Spleen (tissue), 7 donors: Measurements from ENCODE around the gene IGSF9.

Source experiments
- POLR2A ChIP-seq, 3 donors: fragments of 450-650 bp; IDR thresholded peaks; one replicate each; pipeline ENCODE4 v1.5.1; 2017; ENCODE audit warnings: antibody characterized with exemption in 3 of 3, mild to moderate bottlenecking in 1 of 3
- TF ChIP-seq, protein P1 (sequence below), 11 experiments: fragments of 200-600 bp in 7 of 11; fragments of 450-650 bp in 4 of 11; sonication (generic) in 4 of 11; IDR thresholded peaks in 8 of 11; conservative IDR thresholded peaks in 3 of 11; 1 replicate in 7 of 11; 2 replicates in 4 of 11; pipeline versions ENCODE4 v1.4.0 to v1.8.0; 2016 to 2021; ENCODE audit warnings: antibody characterized with exemption in 11 of 11, inconsistent platforms in 4 of 11, mild to moderate bottlenecking in 1 of 11
- donor health status: DM: no; HTN: no; CAD: no; lungs with moderate emphysema.
- donor health status: DM: no; HTN: no; CAD: no.
- donor health status: DM: no; HTN: no; CAD: no.

DNA sequence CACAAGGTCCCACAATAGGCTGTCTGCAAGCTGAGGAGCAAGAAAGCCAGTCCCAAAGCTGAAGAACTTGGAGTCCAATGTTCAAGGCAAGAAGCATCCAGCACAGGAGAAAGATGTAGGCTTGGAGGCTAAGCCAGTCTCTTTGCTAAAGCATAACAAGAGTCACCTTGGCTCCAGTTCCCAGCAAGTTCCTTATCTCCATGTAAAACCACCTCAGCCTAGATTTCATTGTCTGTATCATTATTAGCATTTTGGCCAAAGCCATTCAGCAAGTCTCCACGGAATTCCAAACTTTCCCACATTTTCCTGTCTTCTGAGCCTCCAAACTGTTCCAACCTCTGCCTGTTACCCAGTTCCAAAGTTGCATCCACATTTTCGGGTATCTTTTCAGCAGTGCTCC lies 49.5 kb upstream of the IGSF9 start:
- no peak for TF ChIP-seq POLR2A (IDR thresholded peaks at IDR 0.05)
- TF ChIP-seq, protein P1, sequence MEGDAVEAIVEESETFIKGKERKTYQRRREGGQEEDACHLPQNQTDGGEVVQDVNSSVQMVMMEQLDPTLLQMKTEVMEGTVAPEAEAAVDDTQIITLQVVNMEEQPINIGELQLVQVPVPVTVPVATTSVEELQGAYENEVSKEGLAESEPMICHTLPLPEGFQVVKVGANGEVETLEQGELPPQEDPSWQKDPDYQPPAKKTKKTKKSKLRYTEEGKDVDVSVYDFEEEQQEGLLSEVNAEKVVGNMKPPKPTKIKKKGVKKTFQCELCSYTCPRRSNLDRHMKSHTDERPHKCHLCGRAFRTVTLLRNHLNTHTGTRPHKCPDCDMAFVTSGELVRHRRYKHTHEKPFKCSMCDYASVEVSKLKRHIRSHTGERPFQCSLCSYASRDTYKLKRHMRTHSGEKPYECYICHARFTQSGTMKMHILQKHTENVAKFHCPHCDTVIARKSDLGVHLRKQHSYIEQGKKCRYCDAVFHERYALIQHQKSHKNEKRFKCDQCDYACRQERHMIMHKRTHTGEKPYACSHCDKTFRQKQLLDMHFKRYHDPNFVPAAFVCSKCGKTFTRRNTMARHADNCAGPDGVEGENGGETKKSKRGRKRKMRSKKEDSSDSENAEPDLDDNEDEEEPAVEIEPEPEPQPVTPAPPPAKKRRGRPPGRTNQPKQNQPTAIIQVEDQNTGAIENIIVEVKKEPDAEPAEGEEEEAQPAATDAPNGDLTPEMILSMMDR (IDR thresholded peaks at IDR 0.05 in 8 of 11, conservative IDR thresholded peaks at IDR 0.05 in 3 of 11) = no peak
